Activated T-cell treated with anti-CD3 and anti-CD28 coated beads for 1 hour (primary cell): ENCODE data around the gene LST1.

Source experiments
- DNase-seq: peaks from one replicate; pipeline ENCODE4 v3.0.0-alpha.2; 2020; ENCODE audit warnings: low read depth

Gene LST1

GRCh38 chr6:31620586-31621319, 34.7 kb downstream of the LST1 start, which contains the start of gene PRRC2A:
Gene PRRC2A, plus strand, starts transcription at chr6:31620715. Its CDS starts 2,075 bp downstream, at chr6:31622790.
- DNase-seq = peak; percentile 68

GRCh38 chr6:31621320-31621939, 35.4 kb downstream of the LST1 start:
- DNase-seq = no peak

- DNase-seq = no peak
Observed at GRCh38 chr6:31621991-31622390, 35.9 kb downstream of the LST1 start.

- no peak for DNase-seq
Observed at GRCh38 chr6:31622684-31623091, 36.6 kb downstream of the LST1 start.

- no peak for DNase-seq
Observed at GRCh38 chr6:31624070-31624469, 38.0 kb downstream of the LST1 start.

- DNase-seq = no peak
Observed at GRCh38 chr6:31626952-31627351, 40.9 kb downstream of the LST1 start.

GRCh38 chr6:31627690-31628287, 41.7 kb downstream of the LST1 start:
- no peak for DNase-seq

GRCh38 chr6:31629014-31629413, 42.9 kb downstream of the LST1 start:
- no peak for DNase-seq

- DNase-seq = no peak
Observed at GRCh38 chr6:31630177-31630934, 44.3 kb downstream of the LST1 start.

GRCh38 chr6:31631209-31631608, 45.1 kb downstream of the LST1 start:
- no peak for DNase-seq

- no peak for DNase-seq
Observed at GRCh38 chr6:31631681-31632278, 45.7 kb downstream of the LST1 start.

- no peak for DNase-seq
Observed at GRCh38 chr6:31632279-31632946, 46.3 kb downstream of the LST1 start.

GRCh38 chr6:31633447-31633846, 47.4 kb downstream of the LST1 start:
- DNase-seq = no peak

GRCh38 chr6:31634131-31634530, 48.1 kb downstream of the LST1 start:
- DNase-seq = no peak

- DNase-seq = no peak
Observed at GRCh38 chr6:31634969-31635575, 49.0 kb downstream of the LST1 start.

- no peak for DNase-seq
Observed at GRCh38 chr6:31636698-31637596, 50.9 kb downstream of the LST1 start.
